ENCODE data around the gene ZNF418. TPM values are rescaled to one million over a fixed set of nuclear protein-coding genes. Genes with fewer than 3 reads are reported as not detected.
"Not testable (repeated sequence)": the region's sequence is repeated elsewhere in the genome, so short reads cannot be mapped to it uniquely, and the experiment has no call there.

Gene ZNF418
- total RNA-seq, 1 donor from 2014 or later, result 64.3 TPM

GRCh38 chr19:57888560-57889231, 46.5 kb downstream of the ZNF418 start, which contains the start of gene ZNF814:
TSS of gene ZNF814 (minus strand) at chr19:57889037. CDS start at chr19:57888802, 235 bp downstream.
- peak; percentile 83 for DNase-seq

DNA sequence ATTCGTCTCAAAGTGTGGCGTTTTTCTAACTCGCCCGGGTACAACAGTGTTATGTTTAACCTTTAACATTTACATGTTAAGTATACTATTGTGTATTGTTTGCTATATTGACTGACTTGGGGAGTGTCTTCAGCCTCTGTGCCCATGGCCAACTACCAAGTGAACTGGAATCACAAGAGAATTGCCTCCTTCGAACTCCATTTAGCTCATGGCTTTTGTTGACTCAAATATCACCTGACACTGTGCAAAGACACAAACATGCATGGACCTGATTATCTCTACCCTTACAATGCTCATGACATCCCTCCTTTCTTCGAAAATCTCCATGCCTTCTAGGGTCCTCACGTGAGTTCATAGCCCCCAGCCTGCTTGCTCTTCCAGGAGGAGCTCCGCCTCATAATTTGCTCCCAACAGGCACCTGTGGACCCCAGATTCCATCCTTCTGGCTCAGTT, 47.1 kb downstream of the ZNF418 start:
- no peak for DNase-seq

- DNase-seq, result no peak
Observed at GRCh38 chr19:57887195-57887941, 47.8 kb downstream of the ZNF418 start.

GRCh38 chr19:57886046-57886445, 49.2 kb downstream of the ZNF418 start:
- DNase-seq, result no peak

DNA sequence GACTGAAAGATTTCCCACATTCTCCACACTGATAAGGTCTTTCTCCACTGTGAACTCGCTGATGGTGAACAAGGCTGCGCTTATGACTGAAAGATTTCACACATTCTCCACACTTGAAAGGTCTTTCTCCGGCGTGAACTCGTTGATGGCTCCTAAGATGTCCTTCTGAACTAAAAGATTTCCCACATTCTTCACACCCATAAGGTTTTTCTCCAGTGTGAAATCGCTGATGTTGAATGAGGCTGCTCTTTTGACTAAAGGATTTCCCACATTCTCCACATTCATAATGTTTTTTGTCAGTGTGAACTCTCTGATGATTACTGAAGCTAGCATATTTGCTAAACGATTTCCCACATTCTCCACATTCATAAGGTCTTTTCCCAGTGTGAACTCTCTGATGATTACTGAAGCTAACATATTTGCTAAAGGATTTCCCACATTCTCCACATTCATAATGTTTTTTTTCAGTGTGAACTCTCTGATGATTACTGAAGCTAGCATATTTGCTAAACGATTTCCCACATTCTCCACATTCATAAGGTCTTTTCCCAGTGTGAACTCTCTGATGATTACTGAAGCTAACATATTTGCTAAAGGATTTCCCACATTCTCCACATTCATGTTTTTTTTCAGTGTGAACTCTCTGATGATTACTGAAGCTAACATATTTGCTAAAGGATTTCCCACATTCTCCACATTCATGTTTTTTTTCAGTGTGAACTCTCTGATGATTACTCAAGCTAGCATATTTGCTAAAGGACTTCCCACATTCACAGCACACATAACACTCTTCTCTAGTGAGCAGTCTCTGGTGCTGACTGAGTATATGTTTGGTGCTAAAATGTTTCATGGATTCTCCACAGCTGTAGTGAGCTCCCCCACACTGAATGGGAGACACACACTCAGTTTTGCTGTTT, 61.1 kb downstream of the ZNF418 start:
- DNase-seq, result not testable (repeated sequence)

DNA sequence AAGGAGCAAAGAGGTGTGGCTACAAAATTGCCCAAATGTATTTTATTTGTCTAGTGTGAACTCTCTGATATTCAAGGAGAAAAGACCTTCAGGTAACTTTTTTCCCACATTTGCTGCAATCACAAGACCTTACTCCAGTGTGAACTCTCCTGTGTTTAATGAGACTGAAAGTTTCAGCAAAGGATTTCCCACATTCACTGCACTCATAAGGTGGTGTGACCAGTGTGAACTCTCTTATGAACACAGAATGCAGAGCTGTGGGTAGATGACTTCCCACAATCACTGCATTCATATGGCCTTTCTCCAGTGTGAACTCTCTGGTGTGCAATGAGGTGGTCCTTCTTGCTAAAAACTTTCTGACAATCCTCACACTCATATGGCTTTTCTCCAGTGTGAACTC, 62.8 kb downstream of the ZNF418 start:
- DNase-seq, result no peak

Other genes with a start within 250 kb of the ZNF418 start
- gene ZNF154, start 226.2 kb downstream of the ZNF418 start, total RNA-seq, result 42.7 TPM
- gene ZNF671, start 207.8 kb downstream of the ZNF418 start, total RNA-seq, result 36.2 TPM
- gene ZNF776, start 188.6 kb downstream of the ZNF418 start, total RNA-seq, result 51.6 TPM
- 69.7 TPM for gene ZNF586, start 165.7 kb downstream of the ZNF418 start, total RNA-seq
- gene ZNF552, start 120.5 kb downstream of the ZNF418 start, total RNA-seq, result 9.7 TPM
- gene ZNF587B, start 105.1 kb downstream of the ZNF418 start, total RNA-seq, result 20.9 TPM
- 34.5 TPM for gene ZNF587, start 85.5 kb downstream of the ZNF418 start, total RNA-seq
- gene ZNF814, start 46.4 kb downstream of the ZNF418 start, total RNA-seq, result 32.8 TPM
- 39.3 TPM for gene ZNF417, start 18.8 kb downstream of the ZNF418 start, total RNA-seq
- 15.6 TPM for gene ZNF256, start 12.3 kb upstream of the ZNF418 start, total RNA-seq
- gene C19orf18, start 39.1 kb upstream of the ZNF418 start, total RNA-seq, result not detected
- gene ZNF606, start 67.4 kb upstream of the ZNF418 start, total RNA-seq, result 57.1 TPM
- gene ZSCAN1, start 98.6 kb upstream of the ZNF418 start, total RNA-seq, result 0.62 TPM
- 13.4 TPM for gene ZNF135, start 123.9 kb upstream of the ZNF418 start, total RNA-seq
- gene ZSCAN18, start 162.8 kb upstream of the ZNF418 start, total RNA-seq, result 87.0 TPM
- 28.4 TPM for gene ZNF329, start 215.4 kb upstream of the ZNF418 start, total RNA-seq
- gene ZNF274, start 247.7 kb upstream of the ZNF418 start, total RNA-seq, result 25.1 TPM

Measured in occipital lobe (tissue), 2 donors.